CD4-positive, CD25-positive, alpha-beta regulatory T cell (primary cell): ENCODE results near the gene PPFIA4. TPM values are rescaled to one million over a fixed set of nuclear protein-coding genes. Genes with fewer than 3 reads are reported as not detected.

ENCODE experiments used
- ATAC-seq, 2 donors: fragments of 150-1000 bp; cut with Tn5 transposase; one replicate each; pipeline ENCODE4 v1.10.0; 2021; ENCODE audit warnings: low read depth in 2 of 2, moderate number of reproducible peaks in 2 of 2, moderate library complexity in 1 of 2
- DNase-seq, 3 donors: peaks; one replicate each; pipeline versions ENCODE4 v3.0.0 to v3.0.0-alpha.2; 2012 to 2022; ENCODE audit warnings: mixed read lengths in 1 of 3
- H3K27ac ChIP-seq: one replicate; pipeline ENCODE4 v1.7.0; 2013; ENCODE audit warnings: mild to moderate bottlenecking, low read length; ENCODE audit not compliant: insufficient read depth, poor library complexity, severe bottlenecking
- H3K27me3 ChIP-seq: one replicate; pipeline ENCODE4 v1.7.0; 2013; ENCODE audit warnings: low read length; ENCODE audit not compliant: control insufficient read depth, insufficient read depth
- H3K36me3 ChIP-seq: one replicate; pipeline ENCODE4 v1.7.0; 2013; ENCODE audit warnings: mild to moderate bottlenecking, low read length, moderate library complexity; ENCODE audit not compliant: control insufficient read depth, insufficient read depth
- H3K4me1 ChIP-seq: 2 replicates; pipeline ENCODE4 v1.7.0; 2013; ENCODE audit warnings: mild to moderate bottlenecking, low read length; ENCODE audit not compliant: insufficient read depth, control insufficient read depth, poor library complexity, severe bottlenecking
- H3K4me3 ChIP-seq: one replicate; pipeline ENCODE4 v1.7.0; 2013; ENCODE audit warnings: low read depth, mild to moderate bottlenecking, low read length, moderate library complexity
- H3K9me3 ChIP-seq, 2 experiments: 1 replicate in 1 of 2; 2 replicates in 1 of 2; pipeline ENCODE4 v1.7.0; 2013; ENCODE audit warnings: low read length in 2 of 2, mild to moderate bottlenecking in 1 of 2, moderate library complexity in 1 of 2; ENCODE audit not compliant: control insufficient read depth in 2 of 2
- H3K27ac Mint-ChIP-seq, 3 donors: one replicate each; pipeline ENCODE4 v1.8.0; 2020 to 2022; ENCODE audit warnings: mild to moderate bottlenecking in 3 of 3, mixed read lengths in 3 of 3, moderate library complexity in 2 of 3
- H3K27me3 Mint-ChIP-seq: one replicate; pipeline ENCODE4 v1.8.0; 2022; ENCODE audit warnings: mild to moderate bottlenecking, mixed read lengths
- H3K36me3 Mint-ChIP-seq: one replicate; pipeline ENCODE4 v1.8.0; 2020; ENCODE audit warnings: mixed read lengths
- H3K4me1 Mint-ChIP-seq, 4 donors: one replicate each; pipeline ENCODE4 v1.8.0; 2020 to 2022; ENCODE audit warnings: mixed read lengths in 4 of 4, mild to moderate bottlenecking in 1 of 4
- H3K4me3 Mint-ChIP-seq, 4 donors: one replicate each; pipeline ENCODE4 v1.8.0; 2020 to 2022; ENCODE audit warnings: mild to moderate bottlenecking in 4 of 4, mixed read lengths in 4 of 4, moderate library complexity in 3 of 4
- H3K9me3 Mint-ChIP-seq, 7 donors: one replicate each; pipeline ENCODE4 v1.8.0; 2020 to 2022; ENCODE audit warnings: mixed read lengths in 7 of 7, mild to moderate bottlenecking in 3 of 7, moderate library complexity in 2 of 7
- polyA plus RNA-seq, 4 donors: library from polyadenylated mRNA; unstranded; fragments of 300-500 nt; fragmentation: Illumina TruSeq; gene quantifications; one replicate each; pipeline ENCODE4 v1.2.3, GENCODE V29; 2021
- total RNA-seq: library from RNA; stranded (reverse); gene quantifications from one replicate; pipeline ENCODE4 v1.2.3, GENCODE V29; 2022

The PPFIA4 gene
- total and polyA plus RNA-seq, 5 donors from 2014 or later, result 0.96 TPM; not detected in 4

DNA sequence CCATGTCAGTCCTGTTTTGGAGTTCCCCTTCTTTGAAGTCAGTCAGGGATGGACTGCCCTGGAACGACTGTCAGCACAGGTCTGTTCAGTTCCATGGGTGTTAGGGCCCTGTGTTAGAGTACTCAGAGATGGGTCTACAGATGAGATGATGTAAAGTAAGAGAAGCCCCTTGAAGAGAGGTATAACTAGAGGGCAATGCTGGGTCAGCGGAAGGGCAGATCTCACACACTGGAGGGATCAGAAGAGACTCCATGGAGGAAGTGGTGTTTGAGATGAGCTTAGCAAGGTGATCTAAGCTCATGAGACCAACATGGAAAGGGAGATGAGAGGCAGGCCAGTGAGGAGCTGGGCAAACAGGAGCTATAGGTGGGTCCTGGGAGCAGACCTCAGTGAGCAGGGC, 7.6 kb downstream of the PPFIA4 start:
- ATAC-seq, result no peak

DNA sequence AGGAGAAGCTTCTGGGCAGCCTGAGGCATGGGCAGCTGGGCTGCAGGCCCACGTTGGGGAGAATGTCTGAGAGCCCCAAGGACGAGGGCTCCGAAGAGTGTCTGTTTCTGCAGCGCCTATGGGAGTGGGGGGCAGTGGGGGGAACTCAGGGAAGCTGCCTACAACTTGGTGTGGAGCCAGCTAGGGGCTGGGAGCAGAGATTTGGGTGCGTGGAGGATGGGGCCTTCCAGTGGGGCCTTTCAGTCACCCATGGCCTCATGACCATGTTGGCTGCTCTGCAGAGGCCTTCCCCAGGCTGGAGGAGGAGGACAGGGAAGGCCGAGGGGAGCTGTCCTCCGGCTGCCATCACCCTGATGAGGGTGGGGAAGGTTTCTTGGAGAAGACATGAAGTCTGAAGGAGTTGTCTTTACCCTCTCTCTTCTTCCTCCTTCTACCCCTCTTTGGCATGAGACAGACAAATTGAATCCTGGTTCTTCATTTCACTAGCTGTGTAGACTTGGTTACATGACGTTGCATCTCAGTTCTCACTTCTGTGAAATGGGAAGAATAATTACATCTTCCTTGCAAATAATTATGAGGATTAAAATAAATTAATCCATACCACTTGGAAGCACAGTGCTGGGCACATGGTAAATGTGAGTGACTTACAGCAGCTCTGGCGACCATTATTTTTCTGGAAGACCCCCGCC, 8.3 kb downstream of the PPFIA4 start:
- Mint-ChIP-seq H3K27me3 (no peaks in the 10 kb centered on the region), H3K27ac (no peak overlapping the region), H3K9me3 (no peaks in the 10 kb centered on the region), H3K4me1 (peaks cover 0 to 4% (median 0%) of the 10 kb centered on the region in 4 donors), H3K36me3 (no peaks in the 10 kb centered on the region), H3K4me3 (no peak overlapping the region)
- Histone ChIP-seq H3K4me1 (no peaks in the 10 kb centered on the region), H3K4me3 (no peak overlapping the region), H3K27ac (no peak overlapping the region), H3K27me3 (no peaks in the 10 kb centered on the region), H3K9me3 (no peaks in the 10 kb centered on the region), H3K36me3 (no peaks in the 10 kb centered on the region)
- DNase-seq, result no peak
- ATAC-seq, result no peak

More for the DNA sequence above, 7.6 kb downstream of the PPFIA4 start:
- no peaks in the 10 kb centered on the region for H3K27me3 Mint-ChIP-seq
- no peaks in the 10 kb centered on the region for H3K4me1 ChIP-seq
- no peak overlapping the region for H3K4me3 Mint-ChIP-seq
- no peak for DNase-seq
- H3K27ac Mint-ChIP-seq, result no peak overlapping the region
- H3K9me3 Mint-ChIP-seq, result no peaks in the 10 kb centered on the region
- no peaks in the 10 kb centered on the region for H3K36me3 Mint-ChIP-seq
- H3K4me1 Mint-ChIP-seq, result no peaks in the 10 kb centered on the region
- no peak overlapping the region for H3K4me3 ChIP-seq
- no peaks in the 10 kb centered on the region for H3K27me3 ChIP-seq
- H3K9me3 ChIP-seq, result no peaks in the 10 kb centered on the region
- H3K36me3 ChIP-seq, result no peaks in the 10 kb centered on the region
- H3K27ac ChIP-seq, result no peak overlapping the region

DNA sequence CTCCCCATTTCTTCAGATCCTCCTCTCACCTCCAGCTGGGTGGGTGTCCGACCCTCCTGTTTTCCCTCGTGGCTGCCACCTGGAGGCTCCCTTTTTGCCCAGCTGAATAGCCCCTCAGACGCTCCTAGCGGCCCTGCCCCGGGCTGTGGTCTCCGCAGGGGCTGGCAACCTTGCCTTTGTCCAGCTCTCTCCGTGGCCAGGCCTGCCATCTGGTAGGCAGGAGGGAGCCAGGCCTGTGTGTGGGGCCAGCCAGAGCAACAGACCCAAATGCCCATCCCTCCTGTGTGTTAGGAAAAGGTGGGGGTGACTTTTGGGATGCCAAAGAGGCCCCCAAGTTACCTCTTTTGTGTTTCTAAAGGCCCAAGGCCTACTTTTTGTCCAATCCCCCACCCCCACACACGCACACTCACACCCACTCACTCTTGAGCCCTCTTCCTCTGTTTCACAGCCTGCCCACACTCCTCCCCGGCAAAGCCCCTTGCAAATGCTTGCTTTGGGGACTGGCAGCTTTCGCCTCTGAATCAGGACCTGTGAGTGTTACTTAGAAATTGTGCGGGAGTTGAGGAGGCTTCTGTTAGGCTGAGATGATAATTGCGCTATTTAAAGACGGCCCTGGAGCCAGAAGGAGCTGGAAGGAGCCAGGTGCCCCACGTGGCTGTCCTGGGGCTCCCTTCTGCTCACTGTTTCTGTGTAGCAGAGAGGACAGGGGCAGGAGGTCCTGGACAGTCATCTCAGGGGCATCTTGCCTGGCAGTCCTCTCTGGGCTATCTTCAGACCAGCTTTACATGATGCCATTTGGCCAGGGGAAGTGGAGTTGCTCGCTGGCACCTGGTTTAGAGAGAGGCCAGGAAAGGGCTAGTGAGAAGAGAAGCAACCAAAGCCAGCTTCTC, 9.1 kb downstream of the PPFIA4 start:
- Histone ChIP-seq H3K27me3 (no peaks in the 10 kb centered on the region), H3K4me1 (no peaks in the 10 kb centered on the region), H3K4me3 (no peak overlapping the region), H3K27ac (no peak overlapping the region), H3K36me3 (no peaks in the 10 kb centered on the region), H3K9me3 (no peaks in the 10 kb centered on the region)
- H3K36me3 Mint-ChIP-seq, result no peaks in the 10 kb centered on the region
- no peaks in the 10 kb centered on the region for H3K9me3 Mint-ChIP-seq
- H3K27me3 Mint-ChIP-seq, result no peaks in the 10 kb centered on the region
- no peak overlapping the region for H3K27ac Mint-ChIP-seq
- ATAC-seq, result no peak
- H3K4me3 Mint-ChIP-seq, result no peak overlapping the region
- DNase-seq, result no peak
- peaks cover 0 to 4% (median 0%) of the 10 kb centered on the region in 4 donors for H3K4me1 Mint-ChIP-seq

DNA sequence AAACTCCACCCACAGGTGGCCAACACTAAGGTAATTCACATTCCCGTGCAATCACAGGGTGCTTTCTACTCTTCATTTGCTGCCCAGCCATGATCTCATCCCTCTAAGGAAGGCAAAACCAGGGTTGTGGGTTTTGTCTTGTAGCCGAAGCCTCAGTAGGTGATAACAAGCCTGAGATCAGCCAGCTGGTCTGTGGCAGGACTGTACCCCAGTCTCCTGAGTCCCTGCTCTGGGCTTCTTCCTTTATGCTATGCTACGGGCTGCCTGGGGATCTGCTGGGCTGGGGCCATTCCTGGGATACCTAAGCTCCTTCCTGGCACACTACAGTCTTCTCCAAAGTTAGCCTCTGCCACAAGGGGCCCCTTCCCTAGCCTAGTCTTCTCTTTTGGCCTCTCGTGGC, 9.8 kb downstream of the PPFIA4 start:
- no peaks in the 10 kb centered on the region for H3K9me3 ChIP-seq
- H3K27ac ChIP-seq, result no peak overlapping the region
- no peak overlapping the region for H3K4me3 ChIP-seq
- Mint-ChIP-seq H3K4me1 (peaks cover 0 to 4% (median 0%) of the 10 kb centered on the region in 4 donors), H3K27me3 (no peaks in the 10 kb centered on the region), H3K4me3 (no peak overlapping the region), H3K36me3 (no peaks in the 10 kb centered on the region), H3K27ac (no peak overlapping the region), H3K9me3 (no peaks in the 10 kb centered on the region)
- H3K27me3 ChIP-seq, result no peaks in the 10 kb centered on the region
- H3K4me1 ChIP-seq, result no peaks in the 10 kb centered on the region
- DNase-seq (no peak), ATAC-seq (no peak)
- H3K36me3 ChIP-seq, result no peaks in the 10 kb centered on the region

DNA sequence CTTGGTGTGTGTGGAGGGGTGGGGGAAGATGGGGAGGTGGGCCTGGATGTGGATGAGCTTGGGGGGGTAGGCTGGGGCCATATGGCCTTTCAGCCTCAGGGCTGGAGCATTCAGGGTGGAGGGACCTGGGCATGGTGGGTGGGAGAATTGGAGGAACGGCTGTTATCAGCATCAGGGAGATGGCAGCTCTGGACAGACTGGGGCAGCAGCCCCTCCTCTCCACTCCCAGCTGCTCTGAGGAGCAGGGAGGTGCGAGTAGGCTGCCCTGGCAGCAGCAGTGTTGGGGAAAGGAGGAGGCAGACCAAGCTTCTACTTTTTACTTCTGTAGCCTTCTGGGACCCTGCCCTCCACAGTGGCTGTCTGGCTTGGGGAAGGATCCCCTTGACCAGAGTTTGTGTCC, 10.2 kb downstream of the PPFIA4 start:
- H3K9me3 ChIP-seq, result no peaks in the 10 kb centered on the region
- ATAC-seq (no peak), DNase-seq (no peak)
- H3K27me3 ChIP-seq, result no peaks in the 10 kb centered on the region
- H3K4me1 ChIP-seq, result no peaks in the 10 kb centered on the region
- H3K4me3 ChIP-seq, result no peak overlapping the region
- H3K9me3 Mint-ChIP-seq, result no peaks in the 10 kb centered on the region
- H3K27ac Mint-ChIP-seq, result no peak overlapping the region
- no peaks in the 10 kb centered on the region for H3K36me3 Mint-ChIP-seq
- no peak overlapping the region for H3K27ac ChIP-seq
- no peaks in the 10 kb centered on the region for H3K36me3 ChIP-seq
- H3K4me1 Mint-ChIP-seq, result peaks cover 0 to 4% (median 0%) of the 10 kb centered on the region in 4 donors
- no peaks in the 10 kb centered on the region for H3K27me3 Mint-ChIP-seq
- H3K4me3 Mint-ChIP-seq, result no peak overlapping the region

DNA sequence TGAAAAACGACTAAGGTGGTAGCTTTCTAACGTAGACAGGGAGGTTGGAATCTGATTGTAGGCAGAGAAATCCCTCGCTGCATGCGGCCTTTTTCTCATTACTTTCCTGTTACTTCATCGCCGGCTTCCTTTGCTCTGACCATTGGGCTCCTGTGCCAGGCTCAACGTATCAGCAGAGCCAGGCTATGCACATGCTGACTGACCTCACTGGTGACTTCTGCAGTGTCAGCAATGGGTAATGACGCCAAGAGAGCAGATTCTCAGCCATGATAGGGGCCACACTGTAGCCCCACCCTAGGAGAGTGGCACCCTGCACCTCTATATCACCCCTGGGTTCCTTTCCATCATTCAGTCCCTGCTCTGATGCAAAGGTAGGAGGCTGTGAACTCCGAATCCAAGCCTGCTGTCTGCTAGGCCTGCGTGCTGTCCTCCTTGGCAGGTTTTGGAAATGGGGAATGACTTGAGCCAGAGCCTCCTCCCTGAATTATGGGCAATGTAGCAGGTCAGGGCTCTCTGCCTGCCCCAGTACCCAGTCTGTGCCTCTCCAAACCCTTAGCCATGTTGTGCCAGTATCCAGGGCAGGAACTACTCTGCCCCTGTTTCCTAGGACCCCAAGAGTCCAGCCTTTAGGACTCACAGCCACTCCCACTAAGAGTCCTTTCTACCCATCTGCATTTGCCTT, 11.4 kb downstream of the PPFIA4 start:
- Mint-ChIP-seq H3K27me3 (no peaks in the 10 kb centered on the region), H3K36me3 (no peaks in the 10 kb centered on the region), H3K27ac (no peak overlapping the region), H3K4me1 (peaks cover 0 to 4% (median 0%) of the 10 kb centered on the region in 4 donors), H3K4me3 (no peak overlapping the region), H3K9me3 (no peaks in the 10 kb centered on the region)
- Histone ChIP-seq H3K9me3 (no peaks in the 10 kb centered on the region), H3K27ac (no peak overlapping the region), H3K27me3 (no peaks in the 10 kb centered on the region), H3K4me3 (no peak overlapping the region), H3K4me1 (no peaks in the 10 kb centered on the region), H3K36me3 (no peaks in the 10 kb centered on the region)
- ATAC-seq (no peak), DNase-seq (no peak)

DNA sequence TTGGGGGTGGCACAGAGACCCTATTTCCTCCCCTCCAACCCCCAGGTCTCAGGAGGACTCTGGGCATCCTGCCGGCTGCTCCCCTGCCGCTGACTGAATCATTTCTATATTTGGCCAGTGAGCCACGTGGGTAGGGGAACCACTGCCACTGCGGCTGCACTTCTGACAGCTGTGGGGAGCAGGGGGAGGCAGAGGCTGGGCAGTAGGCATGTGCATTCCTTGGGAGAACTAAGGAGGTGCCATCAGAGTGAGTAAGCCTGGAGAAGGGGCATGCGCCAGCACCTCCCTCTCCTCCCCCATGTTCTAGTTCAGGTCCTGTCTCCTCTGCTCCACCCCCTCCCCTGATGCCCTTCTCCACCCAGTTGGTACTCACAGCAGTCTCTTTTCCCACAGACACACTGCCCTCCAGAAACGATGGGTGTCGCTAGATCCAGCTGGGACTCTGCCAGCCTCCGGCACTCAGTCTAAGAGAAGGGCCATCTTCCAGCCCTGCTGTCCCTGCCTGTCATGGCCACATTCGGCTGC, 12.0 kb downstream of the PPFIA4 start:
- H3K27me3 Mint-ChIP-seq, result no peaks in the 10 kb centered on the region
- Histone ChIP-seq H3K36me3 (no peaks in the 10 kb centered on the region), H3K27ac (no peak overlapping the region), H3K9me3 (no peaks in the 10 kb centered on the region), H3K4me3 (no peak overlapping the region), H3K27me3 (no peaks in the 10 kb centered on the region), H3K4me1 (no peaks in the 10 kb centered on the region)
- H3K9me3 Mint-ChIP-seq, result no peaks in the 10 kb centered on the region
- no peak overlapping the region for H3K27ac Mint-ChIP-seq
- DNase-seq (no peak), ATAC-seq (no peak)
- H3K4me1 Mint-ChIP-seq, result peaks cover 0 to 4% (median 0%) of the 10 kb centered on the region in 4 donors
- no peaks in the 10 kb centered on the region for H3K36me3 Mint-ChIP-seq
- no peak overlapping the region for H3K4me3 Mint-ChIP-seq
